GM12864 (cell line): ENCODE data around the gene ATP6V1F.
A peak's percentile ranks its signal among the peaks of the same experiment; 100 is the strongest.

Source experiments
- DNase-seq: peaks from one replicate; pipeline ENCODE4 v3.0.0-alpha.2; 2011; ENCODE audit warnings: low read depth
- H3K4me3 ChIP-seq: 2 replicates; pipeline ENCODE4 v1.5.1; 2011; ENCODE audit warnings: mild to moderate bottlenecking, low read depth, low read length, control low read depth
- TF ChIP-seq, protein P1 (sequence below): IDR thresholded peaks from 2 replicates; pipeline ENCODE4 v1.5.1; 2011; ENCODE audit warnings: low read depth, mild to moderate bottlenecking, moderate library complexity, low read length, control low read depth, inconsistent platforms; ENCODE audit errors: missing control alignments

Gene ATP6V1F

DNA sequence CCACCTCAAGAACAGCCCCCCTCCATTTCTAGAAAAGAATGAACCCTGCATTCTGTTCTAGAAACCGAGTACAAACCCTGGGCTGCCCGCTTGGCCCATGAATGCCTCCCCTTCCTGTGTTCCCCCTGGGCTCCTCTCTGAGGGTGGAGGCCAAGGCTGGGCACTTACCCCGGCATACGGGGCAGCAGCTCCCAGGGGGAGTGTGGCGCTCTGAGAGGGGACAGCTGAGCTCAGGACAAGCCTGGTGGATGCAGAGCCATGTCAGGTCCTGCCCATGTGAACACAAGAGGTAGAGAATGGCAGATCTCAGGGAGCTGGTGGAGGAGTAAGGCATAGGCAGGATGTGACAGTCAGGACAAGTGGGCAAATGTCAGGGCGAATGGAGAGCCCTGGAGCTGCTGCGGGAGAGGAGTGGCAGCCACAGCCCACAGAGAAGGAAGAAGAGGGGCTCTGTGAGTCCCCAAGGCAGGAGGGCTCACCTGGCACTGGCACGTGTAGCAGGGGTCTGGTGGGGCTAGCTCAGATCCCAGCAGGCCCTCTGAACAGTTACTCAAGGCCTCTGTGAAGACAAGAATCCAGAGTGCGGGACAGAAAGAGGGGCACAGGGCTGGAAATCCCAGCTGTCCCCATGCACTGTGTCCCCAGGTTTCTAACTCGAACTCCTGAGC, 18.9 kb downstream of the ATP6V1F start:
- DNase-seq: no peak
- no peak overlapping the region for H3K4me3 ChIP-seq
- TF ChIP-seq, protein P1, sequence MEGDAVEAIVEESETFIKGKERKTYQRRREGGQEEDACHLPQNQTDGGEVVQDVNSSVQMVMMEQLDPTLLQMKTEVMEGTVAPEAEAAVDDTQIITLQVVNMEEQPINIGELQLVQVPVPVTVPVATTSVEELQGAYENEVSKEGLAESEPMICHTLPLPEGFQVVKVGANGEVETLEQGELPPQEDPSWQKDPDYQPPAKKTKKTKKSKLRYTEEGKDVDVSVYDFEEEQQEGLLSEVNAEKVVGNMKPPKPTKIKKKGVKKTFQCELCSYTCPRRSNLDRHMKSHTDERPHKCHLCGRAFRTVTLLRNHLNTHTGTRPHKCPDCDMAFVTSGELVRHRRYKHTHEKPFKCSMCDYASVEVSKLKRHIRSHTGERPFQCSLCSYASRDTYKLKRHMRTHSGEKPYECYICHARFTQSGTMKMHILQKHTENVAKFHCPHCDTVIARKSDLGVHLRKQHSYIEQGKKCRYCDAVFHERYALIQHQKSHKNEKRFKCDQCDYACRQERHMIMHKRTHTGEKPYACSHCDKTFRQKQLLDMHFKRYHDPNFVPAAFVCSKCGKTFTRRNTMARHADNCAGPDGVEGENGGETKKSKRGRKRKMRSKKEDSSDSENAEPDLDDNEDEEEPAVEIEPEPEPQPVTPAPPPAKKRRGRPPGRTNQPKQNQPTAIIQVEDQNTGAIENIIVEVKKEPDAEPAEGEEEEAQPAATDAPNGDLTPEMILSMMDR: no peak

DNA sequence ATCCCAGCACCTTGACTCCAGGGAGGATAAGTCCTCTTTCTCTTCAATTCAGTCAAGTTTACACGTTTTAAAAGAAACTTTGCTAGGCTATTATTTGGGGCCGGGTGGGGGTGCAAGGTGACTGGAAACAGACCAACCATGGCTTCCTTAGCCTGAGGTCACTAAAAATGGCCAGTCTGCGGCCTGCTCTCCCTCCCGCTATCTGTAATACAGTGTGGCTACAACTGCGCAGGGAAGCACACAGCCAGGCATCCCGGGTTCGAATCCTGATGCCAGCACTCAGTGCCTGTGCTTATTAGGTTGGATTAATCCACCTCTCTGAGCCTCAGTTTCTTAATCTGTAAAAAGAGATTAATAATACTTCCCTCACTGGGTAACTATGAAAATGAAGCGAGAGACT, 19.5 kb downstream of the ATP6V1F start:
- H3K4me3 ChIP-seq: no peak overlapping the region
- DNase-seq: no peak

DNA sequence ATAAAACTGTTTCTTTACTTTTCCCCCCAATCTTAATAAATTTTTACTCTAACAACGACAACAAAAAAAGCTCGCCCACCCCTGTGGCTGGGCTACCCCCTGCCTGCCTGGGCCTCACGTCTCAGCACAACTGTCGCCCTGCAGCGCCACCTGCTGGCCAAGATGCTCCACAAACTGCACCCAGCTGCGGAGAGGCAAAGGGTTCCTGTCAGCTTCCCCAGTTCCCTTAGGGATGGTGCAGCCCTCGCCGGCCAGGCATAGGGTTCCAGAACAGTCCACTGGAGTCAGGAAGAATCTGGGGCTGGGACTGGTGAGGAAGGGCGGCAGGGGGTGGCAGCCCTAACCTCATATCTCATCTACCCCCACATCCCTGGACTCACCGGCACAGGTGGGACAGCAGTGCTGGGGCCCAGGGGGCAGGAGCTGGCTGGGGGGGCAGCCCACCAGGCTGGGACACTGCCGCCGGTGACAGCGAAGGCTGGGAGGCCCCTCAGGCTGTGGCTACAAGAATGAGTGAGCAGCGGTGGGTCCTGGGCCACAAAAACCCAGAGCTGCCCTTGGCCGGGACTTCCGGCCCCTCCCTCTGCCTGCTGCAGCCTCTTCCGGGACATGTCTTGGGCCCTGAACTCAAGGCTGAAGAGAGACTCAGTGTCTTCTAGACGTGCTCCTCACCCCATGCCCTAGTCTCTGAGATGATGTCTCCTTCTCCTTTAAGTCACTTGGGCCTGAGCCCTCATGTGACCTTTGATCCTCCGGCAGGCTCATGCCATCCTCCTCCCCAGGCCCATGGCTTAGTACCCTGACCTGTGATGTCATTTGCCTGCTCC, 21.2 kb downstream of the ATP6V1F start:
- TF ChIP-seq, protein P1: peak; percentile 95
- DNase-seq: peak; percentile 46
- peak overlapping the region; percentile 63 for H3K4me3 ChIP-seq

More for the DNA sequence above, 19.5 kb downstream of the ATP6V1F start:
- TF ChIP-seq, protein P1: no peak

DNA sequence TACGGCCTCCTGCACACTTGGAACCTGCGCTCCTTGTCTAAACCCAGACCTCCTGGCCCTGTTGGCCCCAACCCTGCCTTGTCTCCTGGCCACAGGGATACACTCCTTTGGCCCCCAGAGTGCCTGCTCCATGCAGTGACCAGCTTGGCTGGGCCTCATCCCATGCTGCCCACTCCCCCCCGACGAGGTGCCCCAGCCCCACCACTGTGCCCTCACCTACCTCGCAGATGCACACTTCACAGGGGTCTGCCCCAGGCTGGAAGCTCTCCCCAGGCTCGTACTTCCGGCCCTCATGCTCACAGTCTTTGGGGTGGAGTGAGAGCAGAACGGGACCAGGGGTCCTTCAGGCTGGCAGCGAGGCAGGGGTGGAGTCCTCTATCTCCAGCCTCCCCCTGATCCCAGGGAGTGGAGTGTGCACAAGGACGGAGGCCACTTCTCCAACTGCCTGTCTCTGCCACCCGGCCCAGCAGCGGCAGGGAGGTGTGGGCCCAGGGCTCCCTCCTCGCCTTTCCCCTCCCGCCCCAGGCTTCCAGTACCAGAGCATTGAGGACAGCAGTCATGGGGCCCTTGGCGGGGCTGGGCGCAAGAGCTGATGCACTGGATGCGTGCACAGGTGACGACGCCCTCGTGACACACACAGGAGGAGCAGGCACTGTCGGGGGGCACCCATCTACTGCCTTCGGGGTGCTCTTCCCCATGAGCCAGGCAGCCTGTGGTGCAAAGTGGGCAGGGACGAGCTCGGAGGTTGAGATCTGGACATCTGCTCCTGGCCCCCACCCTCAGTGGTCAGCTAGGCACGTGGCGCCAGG, 22.1 kb downstream of the ATP6V1F start:
- no peak for DNase-seq
- H3K4me3 ChIP-seq: no peak overlapping the region
- TF ChIP-seq, protein P1: no peak

DNA sequence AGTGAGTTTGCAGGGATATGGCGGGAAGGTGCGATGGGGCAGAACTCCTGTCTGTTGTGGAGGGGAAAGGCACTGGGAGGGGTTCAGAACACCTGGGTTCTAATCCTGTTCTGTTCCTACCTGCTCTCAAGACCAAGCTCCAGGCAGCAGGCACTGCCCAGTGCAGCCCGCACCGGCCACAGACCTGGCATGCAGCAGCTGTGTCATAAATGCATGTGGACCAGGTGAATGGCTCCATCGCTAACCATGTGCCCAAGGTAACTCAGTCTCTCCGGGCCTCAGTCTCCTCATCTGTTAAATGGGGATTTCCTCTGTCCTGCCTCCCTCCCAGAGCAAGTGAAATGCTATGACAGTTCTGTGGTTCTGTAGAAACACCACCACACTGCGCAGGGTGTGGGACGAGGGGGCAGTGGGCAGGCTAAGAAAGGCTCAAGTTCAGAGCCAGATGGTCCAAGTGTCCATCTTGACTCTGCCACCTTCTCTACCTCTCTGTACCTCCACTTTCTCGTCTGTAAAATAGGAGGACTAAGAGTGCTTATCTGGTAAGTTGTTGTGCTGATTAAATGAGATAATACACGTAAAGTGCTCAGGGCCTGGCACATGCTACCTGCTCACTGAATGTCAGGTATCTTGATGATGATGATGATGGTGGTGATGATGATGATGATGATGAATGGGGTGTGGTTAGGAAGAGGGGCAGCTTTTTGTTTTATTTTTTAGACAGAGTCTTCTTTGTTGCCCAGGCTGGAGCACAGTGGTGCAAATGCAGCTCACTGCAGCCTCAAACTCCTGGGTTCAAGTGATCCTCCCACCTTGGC, 22.9 kb downstream of the ATP6V1F start:
- H3K4me3 ChIP-seq: no peak overlapping the region
- no peak for DNase-seq

More for the DNA sequence above, 22.9 kb downstream of the ATP6V1F start:
- TF ChIP-seq, protein P1: no peak
